Measurements from ENCODE around the gene SRSF11. TPM values are rescaled to one million over a fixed set of nuclear protein-coding genes. Genes with fewer than 3 reads are reported as not detected.

The SRSF11 gene
- total and polyA plus RNA-seq, 2 of the 8 experiments (the other 6 are each of a cell fraction or from before 2014, with no cell fraction given) = 183 to 260 TPM

GRCh38 chr1:70190180-70190579, 31.0 kb upstream of the SRSF11 start:
- Histone ChIP-seq H3K27ac (ENCODE audit: low read depth, low read length) (no peak overlapping the region), H3K14ac (ENCODE audit: insufficient read length) (no peak overlapping the region), H2BK120ac (replicated peaks; ENCODE audit: low read depth, low read length) (no peak overlapping the region), H3K18ac (ENCODE audit: extremely low read depth, low read length) (no peak overlapping the region), H3K4me3 (ENCODE audit: extremely low read depth in 1 of 4, insufficient read depth in 2 of 4, low read depth in 3 of 4, low read length in 4 of 4) (no peak overlapping the region), H4K8ac (ENCODE audit: extremely low read depth, insufficient read depth, low read length) (no peak overlapping the region), H4K5ac (ENCODE audit: insufficient read length, low read depth, low read length) (no peak overlapping the region), H4K20me1 (replicated peaks in 1 of 2; ENCODE audit: control insufficient read depth in 1 of 2, insufficient read depth in 2 of 2, low read length in 2 of 2) (no peaks in the 10 kb centered on the region), H3K23ac (ENCODE audit: insufficient read length) (no peak overlapping the region), H4K91ac (replicated peaks; ENCODE audit: insufficient read length, low read length) (no peak overlapping the region), H2BK12ac (ENCODE audit: low read depth, low read length) (no peak overlapping the region), H3K79me1 (ENCODE audit: low read depth, low read length) (no peaks in the 10 kb centered on the region), H3K9ac (replicated peaks in 1 of 4; ENCODE audit: extremely low read depth in 1 of 4, low read depth in 3 of 4, low read length in 3 of 4) (no peak overlapping the region), H2BK5ac (ENCODE audit: low read depth, low read length) (no peak overlapping the region), H3K4ac (replicated peaks; ENCODE audit: insufficient read length, low read depth, low read length) (no peak overlapping the region), H2BK15ac (ENCODE audit: low read length) (no peak overlapping the region), H2AK5ac (ENCODE audit: low read depth, low read length) (no peak overlapping the region), H3K36me3 (ENCODE audit: control insufficient read depth in 2 of 4, insufficient read depth in 4 of 4, low read length in 3 of 4) (no peaks in the 10 kb centered on the region), H3K4me1 (replicated peaks in 1 of 4; ENCODE audit: control insufficient read depth in 3 of 4, insufficient read depth in 4 of 4, low read length in 3 of 4) (peaks cover 0 to 3% (median 0%) of the 10 kb centered on the region in 4 experiments; a peak in 1 of 7 replicates), H3K4me2 (ENCODE audit: insufficient read depth in 1 of 2, low read depth in 2 of 2, low read length in 2 of 2) (no peak overlapping the region), H3K23me2 (ENCODE audit: low read depth, low read length) (no peaks in the 10 kb centered on the region), H3K27me3 (replicated peaks in 1 of 4; ENCODE audit: control insufficient read depth in 3 of 4, extremely low read depth in 1 of 4, insufficient read depth in 3 of 4, low read length in 3 of 4) (no peaks in the 10 kb centered on the region), H3K79me2 (ENCODE audit: control insufficient read depth in 1 of 2, insufficient read depth in 2 of 2, low read length in 2 of 2) (peaks cover 0 to 50% of the 10 kb centered on the region in 2 experiments; a peak in 2 of 4 replicates), H2BK20ac (ENCODE audit: low read length) (no peak overlapping the region), H3K9me3 (ENCODE audit: insufficient read depth in 2 of 2, low read depth in 1 of 2, low read length in 1 of 2) (no peaks in the 10 kb centered on the region), H3K56ac (replicated peaks; ENCODE audit: insufficient read length, low read depth, low read length) (no peak overlapping the region), H2AFZ (ENCODE audit: low read length) (no peak overlapping the region)
- TF ChIP-seq SP4 (IDR thresholded peaks at IDR 0.05; ENCODE audit: low read length) (no peak), CBX8 (IDR thresholded peaks at IDR 0.05; ENCODE audit: borderline replicate concordance, low read depth, low read length) (no peak), SIN3A (conservative IDR thresholded peaks at IDR 0.05 in 1 of 2, IDR thresholded peaks at IDR 0.05 in 1 of 2; ENCODE audit: low read depth in 1 of 2, low read length in 2 of 2) (no peak), FOSL1 (IDR thresholded peaks at IDR 0.05; ENCODE audit: insufficient read depth, low read depth, low read length) (no peak), CTBP2 (IDR thresholded peaks at IDR 0.05; ENCODE audit: borderline replicate concordance, insufficient read depth, insufficient read length, low read length) (no peak), POLR2AphosphoS5 (IDR thresholded peaks at IDR 0.05; ENCODE audit: low read depth, low read length) (no peak), EZH2 (IDR thresholded peaks at IDR 0.05; ENCODE audit: low read depth, low read length, severe bottlenecking) (no peak), CHD1 (IDR thresholded peaks at IDR 0.05; ENCODE audit: low read depth, low read length) (no peak), TCF12 (IDR thresholded peaks at IDR 0.05; ENCODE audit: low read depth, low read length) (no peak), RNF2 (IDR thresholded peaks at IDR 0.05; ENCODE audit: borderline replicate concordance, low read depth, low read length, missing control alignments, poor library complexity, severe bottlenecking) (no peak), RAD21 (IDR thresholded peaks at IDR 0.05 in 1 of 2, conservative IDR thresholded peaks at IDR 0.05 in 1 of 2; ENCODE audit: low read depth in 2 of 2, low read length in 2 of 2) (no peak)
- ChIA-PET CTCF (ENCODE audit: partially characterized antibody) (interaction anchor here (1.1 to 1.2 kb wide), 2 partner anchors 21 to 57 kb away, joined by 4 to 5 read pairs; no protein-coding TSS in a partner anchor), POLR2A (ENCODE audit: partially characterized antibody) (interaction anchor here (0.7 to 1.5 kb wide), 4 partner anchors 31 to 1717 kb away, joined by 3 to 6 read pairs (median 4); partner anchors contain the start of gene SRSF11)
- FAIRE-seq = no peak
- no peak for DNase-seq (ENCODE audit: low read depth in 1 of 2, low spot score in 2 of 2)
